DND-41 (cell line): ENCODE results near the gene SMIM10L2A.

ENCODE experiments used
- ATAC-seq: fragments of 200-7000 bp; cut with Tn5 transposase; 3 replicates; pipeline ENCODE4 v1.9.1; 2021; ENCODE audit warnings: low read depth; ENCODE audit not compliant: insufficient read depth
- DNase-seq: peaks from one replicate; pipeline ENCODE4 v3.0.0-alpha.2; 2020
- H2AFZ ChIP-seq: 2 replicates; pipeline ENCODE4 v1.6.0; 2012; ENCODE audit warnings: low read depth, low read length
- H3K27ac ChIP-seq: 2 replicates; pipeline ENCODE4 v1.5.1; 2012; ENCODE audit warnings: low read length, inconsistent platforms
- H3K27me3 ChIP-seq: fragments of 200-600 bp; sonication (generic); 2 replicates; pipeline ENCODE4 v1.6.0; 2012; ENCODE audit warnings: low read length, mild to moderate bottlenecking, inconsistent platforms; ENCODE audit not compliant: insufficient read depth, poor library complexity
- H3K36me3 ChIP-seq: 2 replicates; pipeline ENCODE4 v1.5.1; 2012; ENCODE audit warnings: low read length, inconsistent platforms; ENCODE audit not compliant: insufficient read depth
- H3K4me1 ChIP-seq: 2 replicates; pipeline ENCODE4 v1.5.1; 2012; ENCODE audit warnings: mild to moderate bottlenecking, low read length; ENCODE audit not compliant: insufficient read depth
- H3K4me2 ChIP-seq: 2 replicates; pipeline ENCODE4 v1.6.0; 2012; ENCODE audit warnings: mild to moderate bottlenecking, moderate library complexity, low read length, inconsistent platforms; ENCODE audit not compliant: insufficient read depth
- H3K4me3 ChIP-seq, 2 experiments: fragments of 200-600 bp in 1 of 2; shearing (Covaris generic) in 1 of 2; 2 replicates each; pipeline ENCODE4 v1.5.1; 2012 to 2016; ENCODE audit warnings: inconsistent platforms in 2 of 2, low read length in 2 of 2, mild to moderate bottlenecking in 2 of 2, low read depth in 1 of 2, moderate library complexity in 1 of 2
- H3K79me2 ChIP-seq: 2 replicates; pipeline ENCODE4 v1.6.0; 2012; ENCODE audit warnings: low read length, inconsistent platforms; ENCODE audit not compliant: insufficient read depth
- H3K9ac ChIP-seq: 2 replicates; pipeline ENCODE4 v1.6.0; 2012; ENCODE audit warnings: low read depth, mild to moderate bottlenecking, inconsistent platforms, low read length, moderate library complexity
- H3K9me3 ChIP-seq: 2 replicates; pipeline ENCODE4 v1.5.1; 2012; ENCODE audit warnings: low read length, moderate library complexity, mild to moderate bottlenecking, inconsistent platforms; ENCODE audit not compliant: insufficient read depth, severe bottlenecking
- H4K20me1 ChIP-seq: 2 replicates; pipeline ENCODE4 v1.6.0; 2012; ENCODE audit warnings: low read length; ENCODE audit not compliant: insufficient read depth
- CTCF ChIP-seq: IDR thresholded peaks from 2 replicates; pipeline ENCODE4 v1.5.1; 2012; ENCODE audit warnings: borderline replicate concordance, low read length, moderate library complexity, mild to moderate bottlenecking; ENCODE audit not compliant: poor library complexity, severe bottlenecking; ENCODE audit errors: extremely low read depth
- EZH2 ChIP-seq: IDR thresholded peaks from 3 replicates; pipeline ENCODE4 v1.6.1; 2012; ENCODE audit warnings: borderline replicate concordance, low read depth, mild to moderate bottlenecking, moderate library complexity, low read length, inconsistent platforms; ENCODE audit not compliant: severe bottlenecking

Gene SMIM10L2A

GRCh38 chrX:135435933-135436332 is 14.2 kb downstream of the SMIM10L2A start:
- Histone ChIP-seq H3K27me3 (no peaks in the 10 kb centered on the region), H3K9me3 (no peaks in the 10 kb centered on the region), H3K4me2 (no peak overlapping the region)

GRCh38 chrX:135436456-135436855 is 14.7 kb downstream of the SMIM10L2A start:
- DNase-seq: no peak

More at GRCh38 chrX:135435933-135436332, 14.2 kb downstream of the SMIM10L2A start:
- Histone ChIP-seq H3K9ac (no peak overlapping the region), H3K27ac (no peak overlapping the region), H4K20me1 (no peaks in the 10 kb centered on the region), H3K4me3 (no peak overlapping the region), H3K79me2 (no peaks in the 10 kb centered on the region), H3K36me3 (no peaks in the 10 kb centered on the region), H3K4me1 (no peaks in the 10 kb centered on the region), H2AFZ (no peak overlapping the region)
- ATAC-seq (no peak), DNase-seq (no peak)
- TF ChIP-seq CTCF (no peak), EZH2 (no peak)

GRCh38 chrX:135436966-135437866 is 15.5 kb downstream of the SMIM10L2A start:
- Histone ChIP-seq H3K4me2 (no peak overlapping the region), H3K4me1 (no peaks in the 10 kb centered on the region), H3K27ac (no peak overlapping the region), H3K9ac (no peak overlapping the region), H3K27me3 (no peaks in the 10 kb centered on the region), H3K4me3 (no peak overlapping the region), H3K36me3 (no peaks in the 10 kb centered on the region), H3K79me2 (no peaks in the 10 kb centered on the region), H4K20me1 (no peaks in the 10 kb centered on the region), H2AFZ (no peak overlapping the region), H3K9me3 (no peaks in the 10 kb centered on the region)
- no peak for ATAC-seq
- no peak for DNase-seq
- no peak for TF ChIP-seq EZH2
- no peak for TF ChIP-seq CTCF

More at GRCh38 chrX:135436456-135436855, 14.7 kb downstream of the SMIM10L2A start:
- no peaks in the 10 kb centered on the region for H3K4me1 ChIP-seq
- TF ChIP-seq CTCF: no peak
- TF ChIP-seq EZH2: no peak
- H3K27me3 ChIP-seq: no peaks in the 10 kb centered on the region
- H3K4me3 ChIP-seq: no peak overlapping the region
- H4K20me1 ChIP-seq: no peaks in the 10 kb centered on the region
- no peaks in the 10 kb centered on the region for H3K9me3 ChIP-seq
- no peak overlapping the region for H3K4me2 ChIP-seq
- no peak overlapping the region for H2AFZ ChIP-seq
- no peaks in the 10 kb centered on the region for H3K79me2 ChIP-seq
- no peaks in the 10 kb centered on the region for H3K36me3 ChIP-seq
- no peak for ATAC-seq
- H3K9ac ChIP-seq: no peak overlapping the region
- H3K27ac ChIP-seq: no peak overlapping the region
